ENCODE data around the gene DCP1A. TPM values are rescaled to one million over a fixed set of nuclear protein-coding genes. Genes with fewer than 3 reads are reported as not detected.

Gene DCP1A
- total and polyA plus RNA-seq, 9 of the 15 experiments (the other 6 are each of a cell fraction or from before 2014, with no cell fraction given), result 6.6 to 33.7 (median 13.3) TPM

DNA sequence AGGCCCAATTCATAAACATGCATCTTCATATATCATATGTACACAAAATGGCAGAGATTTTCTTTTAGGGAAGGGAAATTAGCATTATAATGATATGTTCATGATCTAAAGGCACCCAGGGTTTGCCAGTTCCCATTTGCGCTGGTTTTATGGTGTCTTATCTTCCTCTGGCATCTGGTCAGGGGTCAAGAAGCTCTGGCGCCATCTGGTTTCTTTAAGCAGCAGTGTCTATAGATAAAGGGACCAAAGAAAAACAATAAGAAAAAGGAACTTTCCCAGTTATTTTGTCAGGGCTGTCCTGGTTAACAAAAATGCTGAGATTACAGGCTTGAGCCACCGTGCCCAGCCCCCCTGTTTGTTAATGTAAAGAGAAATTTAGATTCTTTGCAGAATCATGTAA, 3.3 kb upstream of the DCP1A start (continued):
- TF ChIP-seq, protein P1, sequence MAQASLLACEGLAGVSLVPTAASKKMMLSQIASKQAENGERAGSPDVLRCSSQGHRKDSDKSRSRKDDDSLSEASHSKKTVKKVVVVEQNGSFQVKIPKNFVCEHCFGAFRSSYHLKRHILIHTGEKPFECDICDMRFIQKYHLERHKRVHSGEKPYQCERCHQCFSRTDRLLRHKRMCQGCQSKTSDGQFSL (CRISPR knock-in tag; IDR thresholded peaks at IDR 0.05), result no peak
- TF ChIP-seq, protein P1 (tag; IDR thresholded peaks at IDR 0.05), result no peak
- 0 out of 2 replicates have a peak, but pooled peaks have one; percentile 56 for TF ChIP-seq MYNN (IDR thresholded peaks at IDR 0.05)
- no peak for TF ChIP-seq MYNN (CRISPR knock-in tag; IDR thresholded peaks at IDR 0.05)
- no peak for TF ChIP-seq NEUROD1 (IDR thresholded peaks at IDR 0.05; ENCODE audit: borderline replicate concordance, low read depth, low read length, partially characterized antibody)
- TF ChIP-seq, protein P2, sequence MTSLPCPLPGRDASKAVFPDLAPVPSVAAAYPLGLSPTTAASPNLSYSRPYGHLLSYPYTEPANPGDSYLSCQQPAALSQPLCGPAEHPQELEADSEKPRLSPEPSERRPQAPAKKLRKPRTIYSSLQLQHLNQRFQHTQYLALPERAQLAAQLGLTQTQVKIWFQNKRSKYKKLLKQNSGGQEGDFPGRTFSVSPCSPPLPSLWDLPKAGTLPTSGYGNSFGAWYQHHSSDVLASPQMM (CRISPR knock-in tag; IDR thresholded peaks at IDR 0.05), result no peak
- TF ChIP-seq NFE2 (IDR thresholded peaks at IDR 0.05; ENCODE audit: low read depth), result 0 out of 2 replicates have a peak, but pooled peaks have one; percentile 23
- TF ChIP-seq CREB1 (IDR thresholded peaks at IDR 0.05), result peak; percentile 26; the same call in 1 of the 2 replicates
- no peak for TF ChIP-seq CREB1 (CRISPR knock-in tag; IDR thresholded peaks at IDR 0.05)
- TF ChIP-seq RFX7 (CRISPR knock-in tag; IDR thresholded peaks at IDR 0.05), result no peak
- TF ChIP-seq ZNF699 (CRISPR knock-in tag; IDR thresholded peaks at IDR 0.05; ENCODE audit: insufficient replicate concordance), result no peak
- TF ChIP-seq, protein P3, sequence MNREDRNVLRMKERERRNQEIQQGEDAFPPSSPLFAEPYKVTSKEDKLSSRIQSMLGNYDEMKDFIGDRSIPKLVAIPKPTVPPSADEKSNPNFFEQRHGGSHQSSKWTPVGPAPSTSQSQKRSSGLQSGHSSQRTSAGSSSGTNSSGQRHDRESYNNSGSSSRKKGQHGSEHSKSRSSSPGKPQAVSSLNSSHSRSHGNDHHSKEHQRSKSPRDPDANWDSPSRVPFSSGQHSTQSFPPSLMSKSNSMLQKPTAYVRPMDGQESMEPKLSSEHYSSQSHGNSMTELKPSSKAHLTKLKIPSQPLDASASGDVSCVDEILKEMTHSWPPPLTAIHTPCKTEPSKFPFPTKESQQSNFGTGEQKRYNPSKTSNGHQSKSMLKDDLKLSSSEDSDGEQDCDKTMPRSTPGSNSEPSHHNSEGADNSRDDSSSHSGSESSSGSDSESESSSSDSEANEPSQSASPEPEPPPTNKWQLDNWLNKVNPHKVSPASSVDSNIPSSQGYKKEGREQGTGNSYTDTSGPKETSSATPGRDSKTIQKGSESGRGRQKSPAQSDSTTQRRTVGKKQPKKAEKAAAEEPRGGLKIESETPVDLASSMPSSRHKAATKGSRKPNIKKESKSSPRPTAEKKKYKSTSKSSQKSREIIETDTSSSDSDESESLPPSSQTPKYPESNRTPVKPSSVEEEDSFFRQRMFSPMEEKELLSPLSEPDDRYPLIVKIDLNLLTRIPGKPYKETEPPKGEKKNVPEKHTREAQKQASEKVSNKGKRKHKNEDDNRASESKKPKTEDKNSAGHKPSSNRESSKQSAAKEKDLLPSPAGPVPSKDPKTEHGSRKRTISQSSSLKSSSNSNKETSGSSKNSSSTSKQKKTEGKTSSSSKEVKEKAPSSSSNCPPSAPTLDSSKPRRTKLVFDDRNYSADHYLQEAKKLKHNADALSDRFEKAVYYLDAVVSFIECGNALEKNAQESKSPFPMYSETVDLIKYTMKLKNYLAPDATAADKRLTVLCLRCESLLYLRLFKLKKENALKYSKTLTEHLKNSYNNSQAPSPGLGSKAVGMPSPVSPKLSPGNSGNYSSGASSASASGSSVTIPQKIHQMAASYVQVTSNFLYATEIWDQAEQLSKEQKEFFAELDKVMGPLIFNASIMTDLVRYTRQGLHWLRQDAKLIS (CRISPR knock-in tag; IDR thresholded peaks at IDR 0.05), result no peak
- TF ChIP-seq ZNF23 (CRISPR knock-in tag; IDR thresholded peaks at IDR 0.05), result no peak
- no peak for TF ChIP-seq PPARD (CRISPR knock-in tag; IDR thresholded peaks at IDR 0.05)
- TF ChIP-seq SETDB1 (IDR thresholded peaks at IDR 0.05; ENCODE audit: low read length), result no peak
- peak; percentile 84; the same call in 1 of the 2 replicates for TF ChIP-seq ZNF766 (CRISPR knock-in tag; conservative IDR thresholded peaks at IDR 0.05)
- TF ChIP-seq IFI16 (CRISPR knock-in tag; IDR thresholded peaks at IDR 0.05), result no peak
- peak; percentile 48 for TF ChIP-seq SMAD1 (IDR thresholded peaks at IDR 0.05; ENCODE audit: low read depth, low read length, partially characterized antibody)
- no peak for TF ChIP-seq BRCA1 (IDR thresholded peaks at IDR 0.05)
- no peak for TF ChIP-seq BRCA1 (CRISPR knock-in tag; IDR thresholded peaks at IDR 0.05)
- no peak for TF ChIP-seq TRIM28 (IDR thresholded peaks at IDR 0.05)
- no peak for TF ChIP-seq ESRRA (IDR thresholded peaks at IDR 0.05; ENCODE audit: borderline replicate concordance, low read depth)
- TF ChIP-seq, protein P4, sequence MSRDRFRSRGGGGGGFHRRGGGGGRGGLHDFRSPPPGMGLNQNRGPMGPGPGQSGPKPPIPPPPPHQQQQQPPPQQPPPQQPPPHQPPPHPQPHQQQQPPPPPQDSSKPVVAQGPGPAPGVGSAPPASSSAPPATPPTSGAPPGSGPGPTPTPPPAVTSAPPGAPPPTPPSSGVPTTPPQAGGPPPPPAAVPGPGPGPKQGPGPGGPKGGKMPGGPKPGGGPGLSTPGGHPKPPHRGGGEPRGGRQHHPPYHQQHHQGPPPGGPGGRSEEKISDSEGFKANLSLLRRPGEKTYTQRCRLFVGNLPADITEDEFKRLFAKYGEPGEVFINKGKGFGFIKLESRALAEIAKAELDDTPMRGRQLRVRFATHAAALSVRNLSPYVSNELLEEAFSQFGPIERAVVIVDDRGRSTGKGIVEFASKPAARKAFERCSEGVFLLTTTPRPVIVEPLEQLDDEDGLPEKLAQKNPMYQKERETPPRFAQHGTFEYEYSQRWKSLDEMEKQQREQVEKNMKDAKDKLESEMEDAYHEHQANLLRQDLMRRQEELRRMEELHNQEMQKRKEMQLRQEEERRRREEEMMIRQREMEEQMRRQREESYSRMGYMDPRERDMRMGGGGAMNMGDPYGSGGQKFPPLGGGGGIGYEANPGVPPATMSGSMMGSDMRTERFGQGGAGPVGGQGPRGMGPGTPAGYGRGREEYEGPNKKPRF (IDR thresholded peaks at IDR 0.05; ENCODE audit: low read depth, low read length), result no peak
- no peak; the same call in 1 of the 2 replicates for TF ChIP-seq CTBP1 (IDR thresholded peaks at IDR 0.05; ENCODE audit: borderline replicate concordance)
- no peak for TF ChIP-seq PHF8 (IDR thresholded peaks at IDR 0.05; ENCODE audit: borderline replicate concordance, low read length)

All from K562 (cell line).